GM23338 (cell line): ENCODE measurements around the gene UQCC2. TPM values are rescaled to one million over a fixed set of nuclear protein-coding genes. Genes with fewer than 3 reads are reported as not detected.

Experiments
- ATAC-seq: fragments of 200-7000 bp; cut with Tn5 transposase; 3 replicates; pipeline ENCODE4 v1.9.1; 2020
- DNase-seq: peaks from one replicate; pipeline ENCODE4 v3.0.0-alpha.2; 2015; ENCODE audit warnings: low spot score
- H2AFZ ChIP-seq: fragments of 200-600 bp; sonication (generic); 2 replicates; pipeline ENCODE4 v1.8.0; 2016; ENCODE audit warnings: antibody characterized with exemption, mild to moderate bottlenecking, moderate library complexity
- H3F3A ChIP-seq: fragments of 200-600 bp; sonication (generic); replicated peaks from 2 replicates; pipeline ENCODE4 v1.8.0; 2017; ENCODE audit warnings: antibody characterized with exemption, mixed run types, low read depth
- H3K27ac ChIP-seq: fragments of 200-600 bp; sonication (generic); 2 replicates; pipeline ENCODE4 v1.6.1; 2016; ENCODE audit warnings: low read depth
- H3K27me3 ChIP-seq: fragments of 200-600 bp; sonication (generic); 2 replicates; pipeline ENCODE4 v1.8.0; 2016; ENCODE audit warnings: mild to moderate bottlenecking, mixed run types, moderate library complexity; ENCODE audit not compliant: insufficient read depth
- H3K36me3 ChIP-seq: fragments of 200-600 bp; sonication (generic); 2 replicates; pipeline ENCODE4 v1.8.0; 2016; ENCODE audit warnings: mild to moderate bottlenecking; ENCODE audit not compliant: insufficient read depth
- H3K4me1 ChIP-seq: fragments of 200-600 bp; sonication (generic); 2 replicates; pipeline ENCODE4 v1.8.0; 2016; ENCODE audit warnings: mild to moderate bottlenecking, moderate library complexity; ENCODE audit not compliant: insufficient read depth
- H3K4me2 ChIP-seq: fragments of 200-600 bp; sonication (generic); 2 replicates; pipeline ENCODE4 v1.7.1; 2017; ENCODE audit warnings: mixed run types
- H3K4me3 ChIP-seq: fragments of 200-600 bp; sonication (generic); 2 replicates; pipeline ENCODE4 v1.6.1; 2016; ENCODE audit warnings: mixed run types
- H3K79me2 ChIP-seq: fragments of 200-600 bp; sonication (generic); replicated peaks from 2 replicates; pipeline ENCODE4 v1.8.0; 2017; ENCODE audit warnings: mild to moderate bottlenecking; ENCODE audit not compliant: insufficient read depth
- H3K9me2 ChIP-seq: fragments of 200-600 bp; sonication (generic); 2 replicates; pipeline ENCODE4 v1.8.0; 2017; ENCODE audit not compliant: insufficient read depth
- H4K20me1 ChIP-seq: fragments of 200-600 bp; sonication (generic); replicated peaks from 2 replicates; pipeline ENCODE4 v1.8.0; 2017; ENCODE audit warnings: mild to moderate bottlenecking; ENCODE audit not compliant: insufficient read depth
- H3K27ac Mint-ChIP-seq: 2 replicates; pipeline ENCODE4 v1.8.0; 2020; ENCODE audit warnings: inconsistent platforms, mild to moderate bottlenecking, moderate library complexity, mixed read lengths
- H3K27me3 Mint-ChIP-seq: 3 replicates; pipeline ENCODE4 v1.8.0; 2022; ENCODE audit warnings: low read depth, mild to moderate bottlenecking, moderate library complexity, mixed read lengths, inconsistent platforms; ENCODE audit not compliant: insufficient read depth, poor library complexity
- H3K36me3 Mint-ChIP-seq: 3 replicates; pipeline ENCODE4 v1.8.0; 2021; ENCODE audit warnings: low read depth, mild to moderate bottlenecking, inconsistent platforms, moderate library complexity, mixed read lengths
- H3K4me1 Mint-ChIP-seq: 3 replicates; pipeline ENCODE4 v1.8.0; 2020; ENCODE audit warnings: mild to moderate bottlenecking, inconsistent platforms, mixed read lengths
- H3K4me3 Mint-ChIP-seq: 3 replicates; pipeline ENCODE4 v1.8.0; 2021; ENCODE audit warnings: moderate library complexity, mild to moderate bottlenecking, inconsistent platforms, mixed read lengths
- H3K9me3 Mint-ChIP-seq: 3 replicates; pipeline ENCODE4 v1.8.0; 2020; ENCODE audit warnings: moderate library complexity, mild to moderate bottlenecking, inconsistent platforms, mixed read lengths
- CREB1 ChIP-seq: fragments of 250-450 bp; sonication (Bioruptor Pico); IDR thresholded peaks from 2 replicates; pipeline ENCODE4 v1.5.0; 2020; ENCODE audit warnings: low read depth, mild to moderate bottlenecking, moderate library complexity
- CTCF ChIP-seq, 2 experiments: fragments of 200-600 bp in 1 of 2; sonication (generic) in 1 of 2; conservative IDR thresholded peaks; 2 replicates each; pipeline versions ENCODE4 v1.5.1 to v1.6.1; 2016 to 2017; ENCODE audit warnings: antibody characterized with exemption in 2 of 2, low read depth in 2 of 2, mild to moderate bottlenecking in 2 of 2, moderate library complexity in 1 of 2
- ETS1 ChIP-seq: IDR thresholded peaks from 2 replicates; pipeline ENCODE4 v1.6.1; 2016; ENCODE audit warnings: antibody characterized with exemption
- EZH2 ChIP-seq: fragments of 200-600 bp; sonication (generic); IDR thresholded peaks from one replicate; pipeline ENCODE4 v1.8.0; 2017; ENCODE audit warnings: antibody characterized with exemption, mild to moderate bottlenecking, low read depth; ENCODE audit not compliant: unreplicated experiment
- EZH2phosphoT487 ChIP-seq: fragments of 200-600 bp; sonication (generic); IDR thresholded peaks from one replicate; pipeline ENCODE4 v1.8.1; 2018; ENCODE audit warnings: antibody characterized with exemption; ENCODE audit not compliant: unreplicated experiment
- JUNB ChIP-seq: IDR thresholded peaks from one replicate; pipeline ENCODE4 v1.6.1; 2016; ENCODE audit warnings: antibody characterized with exemption; ENCODE audit not compliant: unreplicated experiment
- NANOG ChIP-seq: IDR thresholded peaks from 2 replicates; pipeline ENCODE4 v1.6.1; 2016; ENCODE audit warnings: antibody characterized with exemption, borderline replicate concordance
- ZNF114 ChIP-seq: fragments of 250-450 bp; sonication (Bioruptor Pico); IDR thresholded peaks from 2 replicates; pipeline ENCODE4 v1.5.0; 2020; ENCODE audit warnings: mild to moderate bottlenecking, moderate library complexity
- ZNF462 ChIP-seq: fragments of 250-450 bp; sonication (Bioruptor Pico); IDR thresholded peaks from 2 replicates; pipeline ENCODE4 v1.5.0; 2020; ENCODE audit warnings: mild to moderate bottlenecking, moderate library complexity
- polyA plus RNA-seq: library from polyadenylated mRNA; unstranded; fragments of >200 nt; fragmentation: Nextera tagmentation; extraction: Ambion mirVana; gene quantifications from 2 replicates; pipeline ENCODE4 v1.2.1, GENCODE V29; 2016
- total RNA-seq: library from RNA; depleted of rRNA; stranded (reverse); fragments of >200 nt; shearing (Covaris generic); gene quantifications from 2 replicates; pipeline ENCODE4 v1.2.3, GENCODE V29; 2014

UQCC2 gene
- total and polyA plus RNA-seq, 2 experiments from 2014 or later = 48.9 to 379 TPM

DNA sequence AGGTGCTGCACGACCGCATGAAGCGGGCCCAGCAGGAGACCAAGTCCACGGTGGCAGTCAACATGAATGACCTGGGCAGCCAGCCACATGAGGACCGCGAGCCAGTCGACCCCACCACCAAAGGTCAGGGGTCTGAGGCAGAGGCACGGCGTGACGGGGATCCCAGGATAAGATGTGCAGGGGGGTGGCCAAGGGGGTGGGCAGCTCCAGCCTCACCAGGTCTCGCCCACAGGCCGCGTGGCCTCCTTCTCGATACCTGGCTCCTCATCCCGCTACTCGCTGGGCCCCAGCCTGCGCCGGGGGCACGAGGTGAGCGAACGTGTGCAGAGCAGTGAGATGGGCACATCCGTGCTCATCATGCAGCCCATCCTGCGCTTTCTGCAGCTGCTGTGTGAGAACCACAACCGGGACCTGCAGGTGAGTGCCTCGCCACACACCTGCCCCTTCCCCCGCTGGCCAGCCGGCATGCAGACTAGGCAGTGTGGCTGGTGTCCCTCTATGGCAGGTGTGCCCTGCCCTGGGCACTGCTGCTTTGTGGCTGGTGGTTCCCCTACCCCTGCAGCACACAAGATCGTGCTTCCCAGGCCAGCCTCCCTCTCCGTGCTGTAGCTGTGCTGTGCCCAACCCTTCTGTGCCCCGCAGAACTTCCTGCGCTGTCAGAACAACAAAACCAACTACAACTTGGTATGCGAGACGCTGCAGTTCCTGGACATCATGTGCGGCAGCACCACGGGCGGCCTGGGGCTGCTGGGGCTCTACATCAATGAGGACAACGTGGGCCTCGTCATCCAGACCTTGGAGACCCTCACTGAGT is 25.9 kb downstream of the UQCC2 start (continued):
- TF ChIP-seq ZNF462 (CRISPR knock-in tag) = no peak

- no peak overlapping the region for H3K27ac Mint-ChIP-seq
- Histone ChIP-seq H3K36me3 (peaks cover 3% of the 10 kb centered on the region; the same call in 1 of the 2 replicates), H3K9me2 (no peaks in the 10 kb centered on the region), H3F3A (no peaks in the 10 kb centered on the region), H3K4me3 (no peak overlapping the region), H3K79me2 (no peaks in the 10 kb centered on the region), H3K4me1 (no peaks in the 10 kb centered on the region), H2AFZ (no peak overlapping the region), H3K27me3 (no peaks in the 10 kb centered on the region), H3K4me2 (no peak overlapping the region), H4K20me1 (no peaks in the 10 kb centered on the region; the same call in 1 of the 2 replicates), H3K27ac (no peak overlapping the region)
- no peaks in the 10 kb centered on the region; the same call in 2 of the 3 replicates for H3K4me1 Mint-ChIP-seq
- DNase-seq (no peak), ATAC-seq (no peak)
- H3K27me3 Mint-ChIP-seq = peaks cover 9% of the 10 kb centered on the region
- no peak overlapping the region for H3K4me3 Mint-ChIP-seq
- no peaks in the 10 kb centered on the region; the same call in 2 of the 3 replicates for H3K9me3 Mint-ChIP-seq
- TF ChIP-seq EZH2phosphoT487 (no peak), CREB1 (CRISPR knock-in tag) (no peak), ETS1 (no peak), EZH2 (no peak), JUNB (no peak), ZNF114 (CRISPR knock-in tag) (no peak), NANOG (no peak), CTCF (conservative IDR thresholded peaks at IDR 0.05; ENCODE audit: low read depth in 2 of 2) (no peak)
- H3K36me3 Mint-ChIP-seq = peaks cover 44% of the 10 kb centered on the region
Observed at GRCh38 chr6:33684983-33685382, 26.5 kb downstream of the UQCC2 start.
